HepG2 (cell line): ENCODE measurements around the gene CASS4. TPM values are rescaled to one million over a fixed set of nuclear protein-coding genes. Genes with fewer than 3 reads are reported as not detected.

Source experiments
- FOXK2 ChIP-seq: fragments of 450-650 bp; IDR thresholded peaks from 2 replicates; pipeline ENCODE4 v1.6.1; 2016
- MEIS2 ChIP-seq: sonication (generic); formaldehyde crosslinking; IDR thresholded peaks from 2 replicates; pipeline ENCODE4 v1.9.0; 2021; ENCODE audit warnings: mild to moderate bottlenecking, missing genetic modification reagents
- MTF1 ChIP-seq: sonication (generic); formaldehyde crosslinking; IDR thresholded peaks from 2 replicates; pipeline ENCODE4 v1.5.0; 2020; ENCODE audit warnings: missing genetic modification reagents
- NRL ChIP-seq: sonication (generic); formaldehyde crosslinking; IDR thresholded peaks from 2 replicates; pipeline ENCODE4 v1.5.0; 2020; ENCODE audit warnings: missing genetic modification reagents, mild to moderate bottlenecking, moderate library complexity, borderline replicate concordance
- TCF7 ChIP-seq: sonication (generic); IDR thresholded peaks from 2 replicates; pipeline ENCODE4 v1.6.1; 2016; ENCODE audit warnings: antibody characterized with exemption, low read depth
- ZC3H4 ChIP-seq: sonication (generic); formaldehyde crosslinking; IDR thresholded peaks from 2 replicates; pipeline ENCODE4 v1.4.0; 2020; ENCODE audit warnings: missing genetic modification reagents, borderline replicate concordance
- ZFP36 ChIP-seq: fragments of 150-350 bp; IDR thresholded peaks from 2 replicates; pipeline ENCODE4 v1.6.1; 2018; ENCODE audit warnings: borderline replicate concordance, low read length, low read depth; ENCODE audit not compliant: partially characterized antibody
- ZNF296 ChIP-seq: sonication (generic); formaldehyde crosslinking; conservative IDR thresholded peaks from 2 replicates; pipeline ENCODE4 v1.5.0; 2020; ENCODE audit warnings: mild to moderate bottlenecking, missing genetic modification reagents
- ZNF343 ChIP-seq: sonication (generic); formaldehyde crosslinking; IDR thresholded peaks from 2 replicates; pipeline ENCODE4 v1.4.0; 2020; ENCODE audit warnings: mild to moderate bottlenecking, missing genetic modification reagents
- ZNF737 ChIP-seq: sonication (generic); formaldehyde crosslinking; IDR thresholded peaks from 2 replicates; pipeline ENCODE4 v1.5.0; 2020; ENCODE audit warnings: missing genetic modification reagents, mild to moderate bottlenecking, borderline replicate concordance
- polyA plus RNA-seq, 8 experiments: library from polyadenylated mRNA; depleted of rRNA in 3 of 8; stranded (reverse) in 7 of 8; unstranded in 1 of 8; fragments of >200 nt; fragmentation: Illumina TruSeq in 4 of 8; extraction: Trizol in 4 of 8; gene quantifications; 2 replicates each; pipeline versions ENCODE4 v1.2.1 to v1.2.3, GENCODE V29; 2011 to 2016; ENCODE audit warnings: low read depth in 4 of 8, missing spikeins in 1 of 8, mixed read lengths in 1 of 8; ENCODE audit not compliant: insufficient read depth in 1 of 8
- total RNA-seq, 5 experiments: library from RNA; depleted of rRNA; stranded (reverse); fragments of >200 nt; fragmentation: Illumina TruSeq; extraction: Trizol; gene quantifications; 2 replicates each; pipeline ENCODE4 v1.2.3, GENCODE V29; 2016; ENCODE audit warnings: low read depth in 1 of 5
- TF ChIP-seq, protein P1 (sequence below): sonication (generic); formaldehyde crosslinking; IDR thresholded peaks from 2 replicates; pipeline ENCODE4 v1.4.0; 2020; ENCODE audit warnings: mild to moderate bottlenecking, missing genetic modification reagents
- TF ChIP-seq, protein P2 (sequence below), 2 experiments: IDR thresholded peaks; 2 replicates each; pipeline ENCODE4 v1.6.1; 2011 to 2012; ENCODE audit warnings: low read length in 2 of 2, borderline replicate concordance in 1 of 2, low read depth in 1 of 2, mild to moderate bottlenecking in 1 of 2, moderate library complexity in 1 of 2
- TF ChIP-seq, protein P3 (sequence below): sonication (generic); formaldehyde crosslinking; IDR thresholded peaks from 2 replicates; pipeline ENCODE4 v1.4.0; 2020; ENCODE audit warnings: missing genetic modification reagents, borderline replicate concordance
- TF ChIP-seq, protein P4 (sequence below): sonication (generic); formaldehyde crosslinking; IDR thresholded peaks from 2 replicates; pipeline ENCODE4 v1.4.0; 2020; ENCODE audit warnings: mild to moderate bottlenecking, missing genetic modification reagents

CASS4 gene
- total and polyA plus RNA-seq, 2 of the 13 experiments (the other 11 are each of a cell fraction or from before 2014, with no cell fraction given), result 0.17 to 0.49 TPM

- TF ChIP-seq, protein P1, sequence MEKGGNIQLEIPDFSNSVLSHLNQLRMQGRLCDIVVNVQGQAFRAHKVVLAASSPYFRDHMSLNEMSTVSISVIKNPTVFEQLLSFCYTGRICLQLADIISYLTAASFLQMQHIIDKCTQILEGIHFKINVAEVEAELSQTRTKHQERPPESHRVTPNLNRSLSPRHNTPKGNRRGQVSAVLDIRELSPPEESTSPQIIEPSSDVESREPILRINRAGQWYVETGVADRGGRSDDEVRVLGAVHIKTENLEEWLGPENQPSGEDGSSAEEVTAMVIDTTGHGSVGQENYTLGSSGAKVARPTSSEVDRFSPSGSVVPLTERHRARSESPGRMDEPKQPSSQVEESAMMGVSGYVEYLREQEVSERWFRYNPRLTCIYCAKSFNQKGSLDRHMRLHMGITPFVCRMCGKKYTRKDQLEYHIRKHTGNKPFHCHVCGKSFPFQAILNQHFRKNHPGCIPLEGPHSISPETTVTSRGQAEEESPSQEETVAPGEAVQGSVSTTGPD, result no peak; the same call in 1 of the 2 replicates
- TF ChIP-seq FOXK2 (no peak), ZNF296 (CRISPR knock-in tag) (peak; percentile 92), ZC3H4 (CRISPR knock-in tag) (0 out of 2 replicates have a peak, but pooled peaks have one; percentile 21), ZNF343 (CRISPR knock-in tag) (peak; percentile 16; the same call in 1 of the 2 replicates), MEIS2 (no peak; the same call in 1 of the 2 replicates), NRL (0 out of 2 replicates have a peak, but pooled peaks have one; percentile 9), ZNF737 (peak; percentile 86; the same call in 1 of the 2 replicates), MTF1 (no peak), ZFP36 (no peak), TCF7 (no peak)
- TF ChIP-seq, protein P2, sequence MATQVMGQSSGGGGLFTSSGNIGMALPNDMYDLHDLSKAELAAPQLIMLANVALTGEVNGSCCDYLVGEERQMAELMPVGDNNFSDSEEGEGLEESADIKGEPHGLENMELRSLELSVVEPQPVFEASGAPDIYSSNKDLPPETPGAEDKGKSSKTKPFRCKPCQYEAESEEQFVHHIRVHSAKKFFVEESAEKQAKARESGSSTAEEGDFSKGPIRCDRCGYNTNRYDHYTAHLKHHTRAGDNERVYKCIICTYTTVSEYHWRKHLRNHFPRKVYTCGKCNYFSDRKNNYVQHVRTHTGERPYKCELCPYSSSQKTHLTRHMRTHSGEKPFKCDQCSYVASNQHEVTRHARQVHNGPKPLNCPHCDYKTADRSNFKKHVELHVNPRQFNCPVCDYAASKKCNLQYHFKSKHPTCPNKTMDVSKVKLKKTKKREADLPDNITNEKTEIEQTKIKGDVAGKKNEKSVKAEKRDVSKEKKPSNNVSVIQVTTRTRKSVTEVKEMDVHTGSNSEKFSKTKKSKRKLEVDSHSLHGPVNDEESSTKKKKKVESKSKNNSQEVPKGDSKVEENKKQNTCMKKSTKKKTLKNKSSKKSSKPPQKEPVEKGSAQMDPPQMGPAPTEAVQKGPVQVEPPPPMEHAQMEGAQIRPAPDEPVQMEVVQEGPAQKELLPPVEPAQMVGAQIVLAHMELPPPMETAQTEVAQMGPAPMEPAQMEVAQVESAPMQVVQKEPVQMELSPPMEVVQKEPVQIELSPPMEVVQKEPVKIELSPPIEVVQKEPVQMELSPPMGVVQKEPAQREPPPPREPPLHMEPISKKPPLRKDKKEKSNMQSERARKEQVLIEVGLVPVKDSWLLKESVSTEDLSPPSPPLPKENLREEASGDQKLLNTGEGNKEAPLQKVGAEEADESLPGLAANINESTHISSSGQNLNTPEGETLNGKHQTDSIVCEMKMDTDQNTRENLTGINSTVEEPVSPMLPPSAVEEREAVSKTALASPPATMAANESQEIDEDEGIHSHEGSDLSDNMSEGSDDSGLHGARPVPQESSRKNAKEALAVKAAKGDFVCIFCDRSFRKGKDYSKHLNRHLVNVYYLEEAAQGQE (IDR thresholded peaks at IDR 0.05; ENCODE audit: borderline replicate concordance in 1 of 2, low read depth in 1 of 2, low read length in 2 of 2), result peak in 1 of 2 experiments; percentile 2; a peak in 1 of 4 replicates
- TF ChIP-seq, protein P3, sequence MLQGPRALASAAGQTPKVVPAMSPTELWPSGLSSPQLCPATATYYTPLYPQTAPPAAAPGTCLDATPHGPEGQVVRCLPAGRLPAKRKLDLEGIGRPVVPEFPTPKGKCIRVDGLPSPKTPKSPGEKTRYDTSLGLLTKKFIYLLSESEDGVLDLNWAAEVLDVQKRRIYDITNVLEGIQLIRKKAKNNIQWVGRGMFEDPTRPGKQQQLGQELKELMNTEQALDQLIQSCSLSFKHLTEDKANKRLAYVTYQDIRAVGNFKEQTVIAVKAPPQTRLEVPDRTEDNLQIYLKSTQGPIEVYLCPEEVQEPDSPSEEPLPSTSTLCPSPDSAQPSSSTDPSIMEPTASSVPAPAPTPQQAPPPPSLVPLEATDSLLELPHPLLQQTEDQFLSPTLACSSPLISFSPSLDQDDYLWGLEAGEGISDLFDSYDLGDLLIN, result peak; percentile 50; the same call in 1 of the 2 replicates
- TF ChIP-seq, protein P4, sequence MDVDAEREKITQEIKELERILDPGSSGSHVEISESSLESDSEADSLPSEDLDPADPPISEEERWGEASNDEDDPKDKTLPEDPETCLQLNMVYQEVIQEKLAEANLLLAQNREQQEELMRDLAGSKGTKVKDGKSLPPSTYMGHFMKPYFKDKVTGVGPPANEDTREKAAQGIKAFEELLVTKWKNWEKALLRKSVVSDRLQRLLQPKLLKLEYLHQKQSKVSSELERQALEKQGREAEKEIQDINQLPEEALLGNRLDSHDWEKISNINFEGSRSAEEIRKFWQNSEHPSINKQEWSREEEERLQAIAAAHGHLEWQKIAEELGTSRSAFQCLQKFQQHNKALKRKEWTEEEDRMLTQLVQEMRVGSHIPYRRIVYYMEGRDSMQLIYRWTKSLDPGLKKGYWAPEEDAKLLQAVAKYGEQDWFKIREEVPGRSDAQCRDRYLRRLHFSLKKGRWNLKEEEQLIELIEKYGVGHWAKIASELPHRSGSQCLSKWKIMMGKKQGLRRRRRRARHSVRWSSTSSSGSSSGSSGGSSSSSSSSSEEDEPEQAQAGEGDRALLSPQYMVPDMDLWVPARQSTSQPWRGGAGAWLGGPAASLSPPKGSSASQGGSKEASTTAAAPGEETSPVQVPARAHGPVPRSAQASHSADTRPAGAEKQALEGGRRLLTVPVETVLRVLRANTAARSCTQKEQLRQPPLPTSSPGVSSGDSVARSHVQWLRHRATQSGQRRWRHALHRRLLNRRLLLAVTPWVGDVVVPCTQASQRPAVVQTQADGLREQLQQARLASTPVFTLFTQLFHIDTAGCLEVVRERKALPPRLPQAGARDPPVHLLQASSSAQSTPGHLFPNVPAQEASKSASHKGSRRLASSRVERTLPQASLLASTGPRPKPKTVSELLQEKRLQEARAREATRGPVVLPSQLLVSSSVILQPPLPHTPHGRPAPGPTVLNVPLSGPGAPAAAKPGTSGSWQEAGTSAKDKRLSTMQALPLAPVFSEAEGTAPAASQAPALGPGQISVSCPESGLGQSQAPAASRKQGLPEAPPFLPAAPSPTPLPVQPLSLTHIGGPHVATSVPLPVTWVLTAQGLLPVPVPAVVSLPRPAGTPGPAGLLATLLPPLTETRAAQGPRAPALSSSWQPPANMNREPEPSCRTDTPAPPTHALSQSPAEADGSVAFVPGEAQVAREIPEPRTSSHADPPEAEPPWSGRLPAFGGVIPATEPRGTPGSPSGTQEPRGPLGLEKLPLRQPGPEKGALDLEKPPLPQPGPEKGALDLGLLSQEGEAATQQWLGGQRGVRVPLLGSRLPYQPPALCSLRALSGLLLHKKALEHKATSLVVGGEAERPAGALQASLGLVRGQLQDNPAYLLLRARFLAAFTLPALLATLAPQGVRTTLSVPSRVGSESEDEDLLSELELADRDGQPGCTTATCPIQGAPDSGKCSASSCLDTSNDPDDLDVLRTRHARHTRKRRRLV, result peak; percentile 78
These were observed 20.4 kb upstream of the CASS4 start (continued) for GRCh38 chr20:56391596-56392131.
